Heart left ventricle (tissue), 16 donors: ENCODE measurements around the gene MSANTD1. TPM values are rescaled to one million over a fixed set of nuclear protein-coding genes. Genes with fewer than 3 reads are reported as not detected.
"Not testable (repeated sequence)": the region's sequence is repeated elsewhere in the genome, so short reads cannot be mapped to it uniquely, and the experiment has no call there.

Experiments used
- ATAC-seq, 4 donors: fragments of 200-7000 bp; cut with Tn5 transposase; one replicate each; pipeline ENCODE4 v1.9.1; 2020 to 2022; ENCODE audit warnings: moderate library complexity in 4 of 4, mild to moderate bottlenecking in 3 of 4, moderate number of reproducible peaks in 1 of 4
- DNase-seq, 5 donors: peaks; one replicate each; pipeline ENCODE4 v3.0.0-alpha.2; 2020
- H3K27ac ChIP-seq, 12 donors: fragments of 200-600 bp; sonication (generic) in 4 of 12; one replicate each; pipeline versions ENCODE4 v1.5.0 to v1.8.0; 2016 to 2022; ENCODE audit warnings: mild to moderate bottlenecking in 2 of 12
- H3K27me3 ChIP-seq, 9 donors: fragments of 200-600 bp; sonication (generic) in 2 of 9; one replicate each; pipeline versions ENCODE4 v1.5.1 to v1.8.0; 2016 to 2022; ENCODE audit warnings: mild to moderate bottlenecking in 3 of 9
- H3K36me3 ChIP-seq, 9 donors: fragments of 200-600 bp; sonication (generic) in 2 of 9; one replicate each; pipeline versions ENCODE4 v1.5.0 to v1.8.0; 2018 to 2022; ENCODE audit warnings: mild to moderate bottlenecking in 2 of 9
- H3K4me1 ChIP-seq, 12 donors: fragments of 200-600 bp; sonication (generic) in 4 of 12; one replicate each; pipeline versions ENCODE4 v1.5.0 to v1.8.0; 2016 to 2022; ENCODE audit warnings: mild to moderate bottlenecking in 3 of 12
- H3K4me3 ChIP-seq, 12 donors: fragments of 200-600 bp; sonication (generic) in 4 of 12; one replicate each; pipeline versions ENCODE4 v1.5.0 to v1.8.0; 2017 to 2022; ENCODE audit warnings: mild to moderate bottlenecking in 9 of 12, moderate library complexity in 4 of 12
- H3K9me3 ChIP-seq, 12 donors: fragments of 200-600 bp; sonication (generic) in 4 of 12; one replicate each; pipeline versions ENCODE4 v1.5.0 to v1.8.0; 2016 to 2022; ENCODE audit warnings: mild to moderate bottlenecking in 1 of 12
- CTCF ChIP-seq, 12 donors: fragments of 200-600 bp; sonication (generic) in 4 of 12; IDR thresholded peaks; one replicate each; pipeline versions ENCODE4 v1.5.0 to v1.8.0; 2018 to 2022; ENCODE audit warnings: antibody characterized with exemption in 12 of 12, mild to moderate bottlenecking in 5 of 12
- POLR2A ChIP-seq, 2 donors: fragments of 450-650 bp; IDR thresholded peaks; one replicate each; pipeline ENCODE4 v1.6.1; 2017; ENCODE audit warnings: antibody characterized with exemption in 2 of 2, mild to moderate bottlenecking in 2 of 2, moderate library complexity in 2 of 2
- WGBS, 4 donors: extraction: QIAGEN DNeasy Blood & Tissue Kit in 2 of 4; methylation state at CpG; one replicate each; pipeline versions ENCODE4 v1.1.5 to v1.1.7; 2013 to 2018; 5-methylcytosine and 5-hydroxymethylcytosine counted together
- intact Hi-C, 10 donors: fragments of 100-400 bp; cut with DNase I; formaldehyde crosslinking; loops; one replicate each; pipeline versions ENCODE4 v1.11.1 to v1.14.2; 2022
- polyA plus RNA-seq, 2 donors: library from polyadenylated mRNA; stranded (reverse); fragments of 200-250 nt; gene quantifications; one replicate each; pipeline ENCODE4 v1.2.3, GENCODE V29; 2013
- total RNA-seq, 9 donors: library from RNA; depleted of rRNA in 2 of 9; stranded (reverse); fragments of >200 nt in 2 of 9; fragmentation: NEBNext Ultra II Directional in 3 of 9; extraction: Animal tissue kit (Norgen Biotek cat#: 25700) in 3 of 9; gene quantifications; one replicate each; pipeline versions ENCODE4 v1.1.0 to v1.2.4, GENCODE V29; 2016 to 2023
- donor health status: ischemic (EF 13 %, LVEDD 7.1; RV severe dilation, severe dysfunction).
- donor health status: healthy with polysubstance abuse.
- donor health status: DM: no; HTN: yes; CAD: no.
- donor health status: DM: no; HTN: no; CAD: no.
- donor health status: ischemic (EF 25% LVEDD 6.9; RV normal size, moderate dysfunction).
- donor health status: ischemic (EF 25% LVEDD 5.7; RV mildly dilated, moderate dysfunction).
- donor health status: healthy.
- donor health status: DM: yes; HTN: yes; CAD: no.
- donor health status: ischemic (EF 35%, LVEDD 5.7; RV mildly dilated, moderate dysfunction).
- donor health status: nonischemic (EF 11% LVEDD 7.7; RV severe dilation, severe dysfunction).
- donor health status: DM: yes; HTN: yes; CAD: no.
- donor health status: PGD.
- donor health status: ischemic (EF 29% LVEDD 5.4; RV normal size, mild dysfunction).
- donor health status: nonischemic (EF 23%, LVEDD 6.1; RV moderate dilation, normal function).

MSANTD1 gene
- total and polyA plus RNA-seq, 11 donors = 0.30 to 0.93 (median 0.34) TPM; not detected in 2

GRCh38 chr4:3297066-3297859, 48.3 kb downstream of the MSANTD1 start:
- DNase-seq (peak in 1 of 5 donors; percentile 4), ATAC-seq (no peak)
- Histone ChIP-seq H3K36me3 (no peaks in the 10 kb centered on the region), H3K27me3 (no peaks in the 10 kb centered on the region), H3K4me1 (peaks cover 0 to 37% (median 22%) of the 10 kb centered on the region in 12 donors), H3K27ac (no peak overlapping the region), H3K9me3 (peaks cover 0 to 11% (median 0%) of the 10 kb centered on the region in 12 donors), H3K4me3 (no peak overlapping the region)
- intact Hi-C loops = no loop called here
- TF ChIP-seq CTCF (IDR thresholded peaks at IDR 0.05) (no peak), POLR2A (IDR thresholded peaks at IDR 0.05) (no peak)
- WGBS, 4 donors = 94 to 96% (median 95%) methylated on average over 13 of the region's 13 CpGs

GRCh38 chr4:3299122-3299975, 50.4 kb downstream of the MSANTD1 start:
- no peak overlapping the region for H3K4me3 ChIP-seq
- H3K9me3 ChIP-seq = peaks cover 0 to 11% (median 0%) of the 10 kb centered on the region in 12 donors
- ATAC-seq (no peak), DNase-seq (peak in 1 of 5 donors; percentile 41)
- H3K27me3 ChIP-seq = no peaks in the 10 kb centered on the region
- no peak overlapping the region for H3K27ac ChIP-seq
- H3K4me1 ChIP-seq = peaks cover 0 to 35% (median 16%) of the 10 kb centered on the region in 12 donors
- WGBS, 4 donors = 46 to 49% (median 47%) methylated on average over 9 of the region's 9 CpGs
- TF ChIP-seq CTCF (IDR thresholded peaks at IDR 0.05) = no peak
- TF ChIP-seq POLR2A (IDR thresholded peaks at IDR 0.05) = no peak
- intact Hi-C loops = no loop called here
- H3K36me3 ChIP-seq = no peaks in the 10 kb centered on the region

- no peak overlapping the region for H3K4me3 ChIP-seq
- intact Hi-C loops = no loop called here
- H3K36me3 ChIP-seq = no peaks in the 10 kb centered on the region
- H3K27ac ChIP-seq = no peak overlapping the region
- peaks cover 3 to 43% (median 24%) of the 10 kb centered on the region in 12 donors for H3K4me1 ChIP-seq
- H3K27me3 ChIP-seq = no peaks in the 10 kb centered on the region
- TF ChIP-seq POLR2A (IDR thresholded peaks at IDR 0.05) (no peak), CTCF (IDR thresholded peaks at IDR 0.05) (no peak)
- H3K9me3 ChIP-seq = peaks cover 0 to 11% (median 0%) of the 10 kb centered on the region in 12 donors
- DNase-seq (peak in 2 of 5 donors; percentile 10 to 47), ATAC-seq (no peak)
- WGBS, 4 donors = 78 to 85% (median 83%) methylated on average over 15 to 19 of the region's 19 CpGs
These were observed 51.2 kb downstream of the MSANTD1 start for GRCh38 chr4:3299976-3300671.

GRCh38 chr4:3300882-3301281, 51.9 kb downstream of the MSANTD1 start:
- intact Hi-C loops, H3K27ac ChIP-seq, H3K4me3 ChIP-seq, H3K36me3 ChIP-seq, ATAC-seq, H3K27me3 ChIP-seq: not testable (repeated sequence)
- Histone ChIP-seq H3K9me3 (peaks cover 0 to 11% (median 0%) of the 10 kb centered on the region in 12 donors), H3K4me1 (peaks cover 3 to 51% (median 31%) of the 10 kb centered on the region in 12 donors)
- peak in 1 of 5 donors; percentile 20 for DNase-seq
- 87 to 95% (median 94%) methylated on average over 8 to 15 of the region's 15 CpGs for WGBS, 4 donors
